GM12864 (cell line): ENCODE results near the gene PRPF39.
"Not testable (repeated sequence)": the region's sequence is repeated elsewhere in the genome, so short reads cannot be mapped to it uniquely, and the experiment has no call there.

Source experiments
- DNase-seq: peaks from one replicate; pipeline ENCODE4 v3.0.0-alpha.2; 2011; ENCODE audit warnings: low read depth
- H3K4me3 ChIP-seq: 2 replicates; pipeline ENCODE4 v1.5.1; 2011; ENCODE audit warnings: mild to moderate bottlenecking, low read depth, low read length, control low read depth
- CTCF ChIP-seq: IDR thresholded peaks from 2 replicates; pipeline ENCODE4 v1.5.1; 2011; ENCODE audit warnings: low read depth, mild to moderate bottlenecking, moderate library complexity, low read length, control low read depth, inconsistent platforms; ENCODE audit errors: missing control alignments

PRPF39 gene

GRCh38 chr14:45078323-45078722 is 5.6 kb upstream of the PRPF39 start:
- TF ChIP-seq CTCF: no peak
- H3K4me3 ChIP-seq: no peak overlapping the region
- no peak for DNase-seq

DNA sequence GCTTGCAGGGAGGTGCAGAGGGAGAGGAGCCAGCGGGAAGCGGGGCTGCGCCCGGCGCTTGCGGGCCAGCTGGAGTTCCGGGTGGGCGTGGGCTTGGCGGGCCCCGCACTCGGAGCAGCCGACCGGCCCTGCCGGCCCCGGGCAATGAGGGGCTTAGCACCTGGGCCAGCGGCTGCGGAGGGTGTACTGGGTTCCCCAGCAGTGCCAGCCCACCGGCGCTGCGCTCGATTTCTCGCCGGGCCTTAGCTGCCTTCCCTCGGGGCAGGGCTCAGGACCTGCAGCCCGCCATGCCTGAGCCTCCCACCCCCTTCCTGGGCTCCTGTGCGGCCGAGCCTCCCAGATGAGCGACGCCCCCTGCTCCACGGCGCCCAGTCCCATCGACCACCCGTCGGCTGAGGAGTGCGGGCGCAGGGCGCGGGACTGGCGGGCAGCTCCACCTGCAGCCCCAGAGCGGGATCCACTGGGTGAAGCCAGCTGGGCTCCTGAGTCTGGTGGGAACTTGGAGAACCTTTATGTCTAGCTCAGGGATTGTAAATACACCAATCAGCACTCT is 3.4 kb upstream of the PRPF39 start:
- not testable (repeated sequence) for DNase-seq, H3K4me3 ChIP-seq

DNA sequence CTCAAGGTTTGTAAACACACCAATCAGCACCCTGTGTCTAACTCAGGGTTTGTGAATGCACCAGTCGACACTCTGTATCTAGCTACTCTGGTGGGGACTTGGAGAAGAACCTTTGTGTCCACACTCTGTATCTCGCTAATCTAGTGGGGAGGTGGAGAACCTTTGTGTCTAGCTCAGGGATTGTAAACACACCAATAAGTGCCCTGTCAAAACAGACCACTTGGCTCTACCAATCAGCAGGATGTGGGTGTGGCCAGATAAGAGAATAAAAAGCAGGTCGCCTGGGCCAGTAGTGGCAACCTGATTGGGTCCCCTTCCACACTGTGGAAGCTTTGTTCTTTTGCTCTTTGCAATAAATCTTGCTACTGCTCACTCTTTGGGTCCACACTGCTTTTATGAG is 2.8 kb upstream of the PRPF39 start:
- DNase-seq, H3K4me3 ChIP-seq: not testable (repeated sequence)

GRCh38 chr14:45082420-45082819 is 1.5 kb upstream of the PRPF39 start:
- H3K4me3 ChIP-seq: no peak overlapping the region

GRCh38 chr14:45083617-45083975 is 320 bp upstream of the PRPF39 start:
- H3K4me3 ChIP-seq: peak overlapping the region; percentile 88
- TF ChIP-seq CTCF: no peak
- no peak for DNase-seq

More at GRCh38 chr14:45082420-45082819, 1.5 kb upstream of the PRPF39 start:
- DNase-seq: no peak
- TF ChIP-seq CTCF: no peak

DNA sequence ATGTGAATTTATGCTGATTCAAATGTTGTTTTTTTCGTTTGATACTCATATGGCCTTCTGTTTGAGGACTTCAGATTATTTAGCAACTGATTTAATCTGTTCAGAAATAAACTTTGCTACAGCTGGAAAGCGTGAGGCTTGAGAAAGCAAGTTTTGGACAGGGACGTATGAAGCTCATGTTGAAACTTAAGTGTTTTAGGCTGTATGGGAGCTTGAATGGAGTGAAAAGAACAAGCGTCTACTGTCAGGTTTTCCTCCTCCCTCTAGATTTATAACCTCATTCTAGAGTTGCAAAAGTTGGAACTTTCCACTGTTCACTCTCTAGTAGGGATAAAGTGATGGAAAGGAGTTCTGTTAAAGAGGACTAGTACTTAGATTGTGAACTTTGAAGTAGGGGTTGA is 1.0 kb downstream of the PRPF39 start:
- no peak for TF ChIP-seq CTCF
- peak overlapping the region; percentile 88 for H3K4me3 ChIP-seq
- DNase-seq: no peak

- DNase-seq: no peak
- no peak overlapping the region for H3K4me3 ChIP-seq
- TF ChIP-seq CTCF: no peak
These were observed 5.9 kb downstream of the PRPF39 start for GRCh38 chr14:45089813-45090212.

DNA sequence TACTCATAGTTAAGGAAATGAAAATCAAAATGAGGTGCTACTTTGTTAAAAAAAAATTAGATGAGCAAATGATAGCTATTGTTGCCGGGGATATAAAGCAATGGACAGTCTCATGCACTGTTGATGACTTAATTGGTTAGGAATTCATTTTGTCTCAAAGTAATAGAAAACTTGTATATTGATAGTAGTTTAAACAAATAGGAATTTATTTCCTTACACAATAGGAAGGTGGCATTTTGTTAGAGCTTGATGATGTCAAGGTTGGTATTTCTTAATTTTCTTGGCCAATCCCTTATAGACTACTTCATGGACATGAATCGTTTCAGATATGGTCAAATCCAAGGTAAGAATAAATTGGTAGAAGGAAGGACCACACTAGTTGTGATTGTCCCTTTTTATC is 7.8 kb downstream of the PRPF39 start:
- no peak for TF ChIP-seq CTCF

More for the DNA sequence above, 7.8 kb downstream of the PRPF39 start:
- DNase-seq: no peak
- no peak overlapping the region for H3K4me3 ChIP-seq
